OCI-LY3 (cell line): ENCODE results near the gene SVOPL.

Experiments
- EZH2phosphoT487 ChIP-seq: fragments of 200-600 bp; shearing (Covaris generic); IDR thresholded peaks from 2 replicates; pipeline ENCODE4 v1.6.1; 2018; ENCODE audit warnings: antibody characterized with exemption, mixed run types, low read depth
- TF ChIP-seq, protein P1 (sequence below): fragments of 200-600, 300-600 bp; sonication (generic); IDR thresholded peaks from 2 replicates; pipeline ENCODE4 v1.5.1; 2014; ENCODE audit warnings: antibody characterized with exemption, low read length, low read depth

DNA sequence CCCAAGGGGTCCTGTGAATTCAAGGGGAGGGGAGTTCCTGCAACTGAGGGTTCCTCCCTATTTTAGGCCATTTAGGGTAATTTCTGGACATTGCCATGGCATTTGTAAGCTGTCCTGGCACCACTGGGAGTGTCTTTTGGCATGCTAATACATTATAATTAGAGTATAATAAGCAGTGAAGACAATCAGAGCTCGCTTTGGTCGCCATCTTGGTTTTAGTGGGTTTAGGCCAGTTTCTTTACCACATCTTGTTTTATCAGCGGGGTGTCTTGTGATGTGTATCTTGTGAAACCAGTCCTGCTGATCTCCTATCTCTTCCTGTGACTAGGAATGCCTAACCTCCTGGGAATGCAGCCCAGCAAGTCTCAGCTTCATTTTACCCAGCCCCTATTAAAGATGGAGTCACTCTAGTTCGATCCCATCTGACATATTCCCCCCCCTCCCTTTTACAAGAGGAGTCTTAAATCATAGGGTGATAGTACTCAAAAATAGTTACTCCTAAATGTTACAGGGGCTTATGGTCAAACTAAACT is 43.2 kb downstream of the SVOPL start:
- TF ChIP-seq, protein P1, sequence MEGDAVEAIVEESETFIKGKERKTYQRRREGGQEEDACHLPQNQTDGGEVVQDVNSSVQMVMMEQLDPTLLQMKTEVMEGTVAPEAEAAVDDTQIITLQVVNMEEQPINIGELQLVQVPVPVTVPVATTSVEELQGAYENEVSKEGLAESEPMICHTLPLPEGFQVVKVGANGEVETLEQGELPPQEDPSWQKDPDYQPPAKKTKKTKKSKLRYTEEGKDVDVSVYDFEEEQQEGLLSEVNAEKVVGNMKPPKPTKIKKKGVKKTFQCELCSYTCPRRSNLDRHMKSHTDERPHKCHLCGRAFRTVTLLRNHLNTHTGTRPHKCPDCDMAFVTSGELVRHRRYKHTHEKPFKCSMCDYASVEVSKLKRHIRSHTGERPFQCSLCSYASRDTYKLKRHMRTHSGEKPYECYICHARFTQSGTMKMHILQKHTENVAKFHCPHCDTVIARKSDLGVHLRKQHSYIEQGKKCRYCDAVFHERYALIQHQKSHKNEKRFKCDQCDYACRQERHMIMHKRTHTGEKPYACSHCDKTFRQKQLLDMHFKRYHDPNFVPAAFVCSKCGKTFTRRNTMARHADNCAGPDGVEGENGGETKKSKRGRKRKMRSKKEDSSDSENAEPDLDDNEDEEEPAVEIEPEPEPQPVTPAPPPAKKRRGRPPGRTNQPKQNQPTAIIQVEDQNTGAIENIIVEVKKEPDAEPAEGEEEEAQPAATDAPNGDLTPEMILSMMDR: no peak
- TF ChIP-seq EZH2phosphoT487: no peak
